ENCODE data around the gene TFF1.

The TFF1 gene

GRCh38 chr21:42356650-42357049 lies 9.7 kb downstream of the TFF1 start:
- TF ChIP-seq CTCF (IDR thresholded peaks at IDR 0.05): no peak

- TF ChIP-seq CTCF (IDR thresholded peaks at IDR 0.05): no peak
These were observed 10.3 kb downstream of the TFF1 start for GRCh38 chr21:42356046-42356445.

DNA sequence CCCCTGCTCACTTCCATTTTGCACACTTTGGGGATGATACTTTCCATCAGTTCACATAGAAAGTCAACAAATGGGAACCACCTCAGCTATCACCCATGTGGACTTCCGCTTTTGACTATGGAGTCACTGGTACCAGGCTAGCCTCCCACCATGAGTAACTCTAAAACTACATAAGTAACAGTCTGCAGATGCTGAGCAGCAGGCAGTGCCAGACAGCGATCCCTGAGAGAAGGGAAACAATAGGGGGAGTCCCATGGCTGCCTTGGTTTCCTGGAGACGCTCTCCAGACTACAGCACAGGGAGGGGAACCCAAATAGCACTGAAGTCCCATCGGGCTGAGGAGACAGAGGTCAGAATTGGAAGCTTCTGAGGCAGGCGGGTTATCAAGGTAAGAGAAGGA lies 12.7 kb downstream of the TFF1 start:
- no peak for TF ChIP-seq CTCF (IDR thresholded peaks at IDR 0.05)

GRCh38 chr21:42352441-42353095 lies 13.8 kb downstream of the TFF1 start:
- no peak for TF ChIP-seq CTCF (IDR thresholded peaks at IDR 0.05)

- TF ChIP-seq CTCF (IDR thresholded peaks at IDR 0.05): no peak
These were observed 14.5 kb downstream of the TFF1 start for GRCh38 chr21:42351626-42352440.

DNA sequence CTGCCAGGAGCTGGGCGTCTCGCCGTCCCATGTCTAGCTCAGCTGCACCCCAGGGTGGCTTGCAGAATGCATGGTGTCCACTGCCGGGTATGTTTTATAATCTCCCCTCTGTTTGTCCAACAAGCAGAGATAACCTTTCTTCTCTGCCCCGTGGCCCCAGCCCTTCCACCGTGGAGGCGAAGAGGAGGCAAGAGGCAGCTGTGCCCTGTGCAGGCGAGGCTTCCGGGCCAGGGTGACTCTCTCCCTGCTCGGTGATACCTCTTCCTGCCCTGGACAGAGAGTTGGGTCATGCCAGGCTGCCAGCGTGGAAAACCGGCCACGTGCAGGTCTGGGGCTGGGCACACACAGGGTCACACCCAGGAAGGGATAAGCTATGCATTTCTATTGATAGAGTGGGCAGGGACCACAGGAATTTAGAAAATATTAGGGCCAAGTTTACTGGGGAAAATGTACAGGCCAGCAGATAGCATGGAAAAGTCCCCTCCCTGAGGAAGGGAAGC lies 15.4 kb downstream of the TFF1 start, which contains the start of gene TFF2:
TSS of gene TFF2 (minus strand) at position 68 of the 500 bp plus-strand sequence. CDS start at position 31, 37 bp downstream.
- no peak for TF ChIP-seq CTCF (IDR thresholded peaks at IDR 0.05)

DNA sequence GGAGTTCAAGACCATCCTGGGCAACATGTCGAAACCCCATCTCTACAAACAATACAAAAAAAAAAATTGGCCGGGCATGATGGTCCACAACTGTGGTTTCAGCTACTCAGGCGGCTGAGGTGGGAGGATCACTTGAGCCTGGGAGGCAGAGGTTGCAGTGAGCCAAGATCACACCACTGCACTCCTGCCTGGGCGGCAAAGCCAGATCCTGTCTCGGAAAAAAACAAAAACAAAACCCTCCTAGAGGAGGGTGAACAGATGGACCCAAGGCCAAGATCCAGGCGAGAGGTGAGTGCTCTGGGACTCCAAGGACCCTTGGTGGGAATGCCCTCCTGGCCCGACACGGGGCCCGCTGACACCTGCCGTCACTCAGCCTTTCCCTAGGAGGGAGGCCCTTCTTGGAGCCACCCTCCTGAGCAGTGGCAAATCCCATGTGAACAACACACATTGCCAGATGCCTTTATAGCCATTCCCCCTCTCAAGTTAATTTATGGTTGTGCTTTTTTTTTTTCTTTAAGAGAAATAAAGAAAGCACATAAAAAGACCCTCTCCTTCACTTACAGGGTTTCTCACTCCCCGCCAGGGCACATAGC lies 15.9 kb downstream of the TFF1 start:
- TF ChIP-seq CTCF (IDR thresholded peaks at IDR 0.05): no peak

All from LNCAP (cell line).